GM12878 (cell line): ENCODE measurements around the gene EGFL8.

Experiments used
- ATF3 ChIP-seq: IDR thresholded peaks from 2 replicates; pipeline ENCODE4 v1.6.1; 2011; ENCODE audit warnings: low read depth, mild to moderate bottlenecking, low read length, moderate library complexity, borderline replicate concordance; ENCODE audit errors: extremely low read depth
- CREB1 ChIP-seq: IDR thresholded peaks from 2 replicates; pipeline ENCODE4 v1.6.1; 2012; ENCODE audit warnings: low read depth, mild to moderate bottlenecking, inconsistent platforms
- EZH2 ChIP-seq: IDR thresholded peaks from 2 replicates; pipeline ENCODE4 v1.6.1; 2012; ENCODE audit warnings: low read depth, mild to moderate bottlenecking, control low read depth, inconsistent platforms, low read length, borderline replicate concordance; ENCODE audit not compliant: control insufficient read depth
- HCFC1 ChIP-seq: fragments of 150-350 bp; IDR thresholded peaks from 2 replicates; pipeline ENCODE4 v1.6.1; 2014; ENCODE audit warnings: low read length
- TCF12 ChIP-seq: IDR thresholded peaks from 2 replicates; pipeline ENCODE4 v1.6.1; 2011; ENCODE audit warnings: low read depth, mild to moderate bottlenecking, low read length
- TF ChIP-seq, protein P1 (sequence below): fragments of 450-650 bp; IDR thresholded peaks from 2 replicates; pipeline ENCODE4 v1.6.1; 2017; ENCODE audit warnings: mild to moderate bottlenecking
- TF ChIP-seq, protein P2 (sequence below): IDR thresholded peaks from 2 replicates; pipeline ENCODE4 v1.6.1; 2012; ENCODE audit warnings: low read depth, low read length, improper control_type of control experiment
- TF ChIP-seq, protein P3 (sequence below), 3 experiments: IDR thresholded peaks in 2 of 3; conservative IDR thresholded peaks in 1 of 3; 2 replicates each; pipeline ENCODE4 v1.5.1; 2011; ENCODE audit warnings: low read depth in 3 of 3, low read length in 3 of 3, mild to moderate bottlenecking in 3 of 3, control low read depth in 2 of 3, moderate library complexity in 2 of 3, inconsistent platforms in 1 of 3, mixed read lengths in 1 of 3; ENCODE audit not compliant: control insufficient read depth in 2 of 3, insufficient read depth in 1 of 3; ENCODE audit errors: extremely low read depth in 1 of 3

DNA sequence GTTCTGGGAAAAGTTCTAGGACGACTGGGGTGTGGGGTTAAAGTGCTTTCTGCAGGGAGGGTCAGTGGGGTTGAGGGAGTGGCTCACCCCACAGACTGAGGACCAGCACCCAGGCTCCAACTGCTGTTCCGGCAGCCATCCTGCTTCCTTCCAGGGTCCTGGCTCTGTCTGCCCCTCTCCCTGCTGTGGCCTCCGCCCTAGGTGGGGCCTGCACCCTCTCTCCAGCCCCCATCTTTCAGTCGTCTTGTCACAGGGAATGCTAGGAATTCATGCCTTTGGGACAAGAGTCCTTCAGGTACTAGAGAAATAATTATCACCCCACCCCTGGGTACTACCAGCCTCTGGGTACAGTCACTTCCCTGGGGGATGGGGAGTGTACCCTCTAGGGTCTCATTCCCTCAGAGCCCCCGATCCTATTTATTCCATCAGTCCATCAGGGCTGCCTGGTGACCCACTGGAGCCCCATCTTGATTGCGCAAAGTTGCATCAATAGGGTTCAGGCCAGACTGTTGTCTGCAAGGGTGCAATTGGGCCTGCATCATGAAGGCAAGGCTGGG is 19.8 kb downstream of the EGFL8 start, which contains the start of gene AGER:
- TF ChIP-seq TCF12 (no peak), HCFC1 (no peak), EZH2 (no peak), CREB1 (no peak), ATF3 (no peak)
- TF ChIP-seq, protein P1, sequence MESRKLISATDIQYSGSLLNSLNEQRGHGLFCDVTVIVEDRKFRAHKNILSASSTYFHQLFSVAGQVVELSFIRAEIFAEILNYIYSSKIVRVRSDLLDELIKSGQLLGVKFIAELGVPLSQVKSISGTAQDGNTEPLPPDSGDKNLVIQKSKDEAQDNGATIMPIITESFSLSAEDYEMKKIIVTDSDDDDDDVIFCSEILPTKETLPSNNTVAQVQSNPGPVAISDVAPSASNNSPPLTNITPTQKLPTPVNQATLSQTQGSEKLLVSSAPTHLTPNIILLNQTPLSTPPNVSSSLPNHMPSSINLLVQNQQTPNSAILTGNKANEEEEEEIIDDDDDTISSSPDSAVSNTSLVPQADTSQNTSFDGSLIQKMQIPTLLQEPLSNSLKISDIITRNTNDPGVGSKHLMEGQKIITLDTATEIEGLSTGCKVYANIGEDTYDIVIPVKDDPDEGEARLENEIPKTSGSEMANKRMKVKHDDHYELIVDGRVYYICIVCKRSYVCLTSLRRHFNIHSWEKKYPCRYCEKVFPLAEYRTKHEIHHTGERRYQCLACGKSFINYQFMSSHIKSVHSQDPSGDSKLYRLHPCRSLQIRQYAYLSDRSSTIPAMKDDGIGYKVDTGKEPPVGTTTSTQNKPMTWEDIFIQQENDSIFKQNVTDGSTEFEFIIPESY = no peak
- TF ChIP-seq, protein P2, sequence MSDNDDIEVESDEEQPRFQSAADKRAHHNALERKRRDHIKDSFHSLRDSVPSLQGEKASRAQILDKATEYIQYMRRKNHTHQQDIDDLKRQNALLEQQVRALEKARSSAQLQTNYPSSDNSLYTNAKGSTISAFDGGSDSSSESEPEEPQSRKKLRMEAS = no peak
- TF ChIP-seq, protein P3, sequence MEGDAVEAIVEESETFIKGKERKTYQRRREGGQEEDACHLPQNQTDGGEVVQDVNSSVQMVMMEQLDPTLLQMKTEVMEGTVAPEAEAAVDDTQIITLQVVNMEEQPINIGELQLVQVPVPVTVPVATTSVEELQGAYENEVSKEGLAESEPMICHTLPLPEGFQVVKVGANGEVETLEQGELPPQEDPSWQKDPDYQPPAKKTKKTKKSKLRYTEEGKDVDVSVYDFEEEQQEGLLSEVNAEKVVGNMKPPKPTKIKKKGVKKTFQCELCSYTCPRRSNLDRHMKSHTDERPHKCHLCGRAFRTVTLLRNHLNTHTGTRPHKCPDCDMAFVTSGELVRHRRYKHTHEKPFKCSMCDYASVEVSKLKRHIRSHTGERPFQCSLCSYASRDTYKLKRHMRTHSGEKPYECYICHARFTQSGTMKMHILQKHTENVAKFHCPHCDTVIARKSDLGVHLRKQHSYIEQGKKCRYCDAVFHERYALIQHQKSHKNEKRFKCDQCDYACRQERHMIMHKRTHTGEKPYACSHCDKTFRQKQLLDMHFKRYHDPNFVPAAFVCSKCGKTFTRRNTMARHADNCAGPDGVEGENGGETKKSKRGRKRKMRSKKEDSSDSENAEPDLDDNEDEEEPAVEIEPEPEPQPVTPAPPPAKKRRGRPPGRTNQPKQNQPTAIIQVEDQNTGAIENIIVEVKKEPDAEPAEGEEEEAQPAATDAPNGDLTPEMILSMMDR (IDR thresholded peaks at IDR 0.05 in 2 of 3, conservative IDR thresholded peaks at IDR 0.05 in 1 of 3; ENCODE audit: control insufficient read depth in 2 of 3, extremely low read depth in 1 of 3, insufficient read depth in 1 of 3, low read depth in 3 of 3, low read length in 3 of 3) = no peak
